ENCODE data around the gene TSPO2. TPM values are rescaled to one million over a fixed set of nuclear protein-coding genes. Genes with fewer than 3 reads are reported as not detected.
A peak's percentile ranks its signal among the peaks of the same experiment; 100 is the strongest.

Gene TSPO2
- total and polyA plus RNA-seq, 9 of the 15 experiments (the other 6 are each of a cell fraction or from before 2014, with no cell fraction given): not detected

- TF ChIP-seq TFE3 (CRISPR knock-in tag; IDR thresholded peaks at IDR 0.05) (no peak), NBN (IDR thresholded peaks at IDR 0.05; ENCODE audit: low read depth) (peak; percentile 64; the same call in 1 of the 2 replicates), KDM1A (IDR thresholded peaks at IDR 0.05) (no peak), SMARCA5 (IDR thresholded peaks at IDR 0.05) (no peak), ZNF232 (CRISPR knock-in tag; IDR thresholded peaks at IDR 0.05) (no peak; the same call in 1 of the 2 replicates), MAFG (tag; conservative IDR thresholded peaks at IDR 0.05) (no peak), ARID1B (IDR thresholded peaks at IDR 0.05) (peak; percentile 49; the same call in 1 of the 2 replicates), TAL1 (IDR thresholded peaks at IDR 0.05) (no peak), ZNF146 (CRISPR knock-in tag; IDR thresholded peaks at IDR 0.05; ENCODE audit: unreplicated experiment) (no peak), SMARCA4 (IDR thresholded peaks at IDR 0.05) (peak; percentile 67), HNRNPL (IDR thresholded peaks at IDR 0.05; ENCODE audit: low read depth, low read length) (no peak), NCOA4 (IDR thresholded peaks at IDR 0.05; ENCODE audit: partially characterized antibody) (no peak), FIP1L1 (IDR thresholded peaks at IDR 0.05; ENCODE audit: low read depth, low read length, poor library complexity, severe bottlenecking) (peak; percentile 74), SAFB (IDR thresholded peaks at IDR 0.05; ENCODE audit: borderline replicate concordance, low read depth, low read length) (no peak), HNRNPK (IDR thresholded peaks at IDR 0.05; ENCODE audit: low read depth, low read length, poor library complexity, severe bottlenecking) (no peak), KAT7 (CRISPR knock-in tag; IDR thresholded peaks at IDR 0.05; ENCODE audit: borderline replicate concordance) (peak; percentile 93; the same call in 1 of the 2 replicates), ZNF174 (CRISPR knock-in tag; IDR thresholded peaks at IDR 0.05) (no peak), RAD51 (IDR thresholded peaks at IDR 0.05; ENCODE audit: borderline replicate concordance, low read depth) (no peak), THRA (IDR thresholded peaks at IDR 0.05) (no peak)
- TF ChIP-seq, protein P1, sequence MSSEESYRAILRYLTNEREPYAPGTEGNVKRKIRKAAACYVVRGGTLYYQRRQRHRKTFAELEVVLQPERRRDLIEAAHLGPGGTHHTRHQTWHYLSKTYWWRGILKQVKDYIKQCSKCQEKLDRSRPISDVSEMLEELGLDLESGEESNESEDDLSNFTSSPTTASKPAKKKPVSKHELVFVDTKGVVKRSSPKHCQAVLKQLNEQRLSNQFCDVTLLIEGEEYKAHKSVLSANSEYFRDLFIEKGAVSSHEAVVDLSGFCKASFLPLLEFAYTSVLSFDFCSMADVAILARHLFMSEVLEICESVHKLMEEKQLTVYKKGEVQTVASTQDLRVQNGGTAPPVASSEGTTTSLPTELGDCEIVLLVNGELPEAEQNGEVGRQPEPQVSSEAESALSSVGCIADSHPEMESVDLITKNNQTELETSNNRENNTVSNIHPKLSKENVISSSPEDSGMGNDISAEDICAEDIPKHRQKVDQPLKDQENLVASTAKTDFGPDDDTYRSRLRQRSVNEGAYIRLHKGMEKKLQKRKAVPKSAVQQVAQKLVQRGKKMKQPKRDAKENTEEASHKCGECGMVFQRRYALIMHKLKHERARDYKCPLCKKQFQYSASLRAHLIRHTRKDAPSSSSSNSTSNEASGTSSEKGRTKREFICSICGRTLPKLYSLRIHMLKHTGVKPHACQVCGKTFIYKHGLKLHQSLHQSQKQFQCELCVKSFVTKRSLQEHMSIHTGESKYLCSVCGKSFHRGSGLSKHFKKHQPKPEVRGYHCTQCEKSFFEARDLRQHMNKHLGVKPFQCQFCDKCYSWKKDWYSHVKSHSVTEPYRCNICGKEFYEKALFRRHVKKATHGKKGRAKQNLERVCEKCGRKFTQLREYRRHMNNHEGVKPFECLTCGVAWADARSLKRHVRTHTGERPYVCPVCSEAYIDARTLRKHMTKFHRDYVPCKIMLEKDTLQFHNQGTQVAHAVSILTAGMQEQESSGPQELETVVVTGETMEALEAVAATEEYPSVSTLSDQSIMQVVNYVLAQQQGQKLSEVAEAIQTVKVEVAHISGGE (CRISPR knock-in tag; IDR thresholded peaks at IDR 0.05): peak in 2 of 3 experiments; percentile 48 to 92; a peak in 3 of 6 replicates
- TF ChIP-seq, protein P2, sequence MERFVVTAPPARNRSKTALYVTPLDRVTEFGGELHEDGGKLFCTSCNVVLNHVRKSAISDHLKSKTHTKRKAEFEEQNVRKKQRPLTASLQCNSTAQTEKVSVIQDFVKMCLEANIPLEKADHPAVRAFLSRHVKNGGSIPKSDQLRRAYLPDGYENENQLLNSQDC (CRISPR knock-in tag; IDR thresholded peaks at IDR 0.05): peak; percentile 81
These were observed 29.9 kb downstream of the TSPO2 start, which contains the start of gene OARD1 (continued) for GRCh38 chr6:41071923-41072835.

All from K562 (cell line).